SU-DHL-6 (cell line): ENCODE results near the gene HMGCLL1.

ENCODE experiments used
- CTCF ChIP-seq: fragments of 200-600 bp; sonication (generic); IDR thresholded peaks from one replicate; pipeline ENCODE4 v1.5.1; 2017; ENCODE audit warnings: antibody characterized with exemption, mild to moderate bottlenecking, low read length, moderate library complexity; ENCODE audit not compliant: insufficient read depth, poor library complexity, severe bottlenecking
- EZH2phosphoT487 ChIP-seq: fragments of 200-600 bp; sonication (generic), shearing (Covaris generic); conservative IDR thresholded peaks from 2 replicates; pipeline ENCODE4 v1.6.1; 2018; ENCODE audit warnings: mild to moderate bottlenecking, antibody characterized with exemption, low read length, moderate library complexity, mixed read lengths

GRCh38 chr6:55474382-55474781 is 104.6 kb downstream of the HMGCLL1 start:
- no peak for TF ChIP-seq CTCF
- TF ChIP-seq EZH2phosphoT487 = no peak
